ENCODE results near the gene DEF6.

The DEF6 gene

GRCh38 chr6:35297601-35298481, at the start of gene DEF6:
Gene DEF6, plus strand, starts transcription at chr6:35297818. Its CDS starts 39 bp downstream, at chr6:35297857.
- DNase-seq (ENCODE audit: low spot score) = peak; percentile 84

GRCh38 chr6:35248300-35248699, 49.3 kb upstream of the DEF6 start:
- no peak for DNase-seq (ENCODE audit: low spot score)

- no peak for DNase-seq (ENCODE audit: low spot score)
These were observed 48.7 kb upstream of the DEF6 start for GRCh38 chr6:35248965-35249364.

GRCh38 chr6:35251949-35252348, 45.7 kb upstream of the DEF6 start:
- DNase-seq (ENCODE audit: low spot score) = no peak

- DNase-seq (ENCODE audit: low spot score) = no peak
These were observed 44.4 kb upstream of the DEF6 start for GRCh38 chr6:35253249-35253648.

- no peak for DNase-seq (ENCODE audit: low spot score)
These were observed 39.3 kb upstream of the DEF6 start for GRCh38 chr6:35258336-35258735.

- peak; percentile 28 for DNase-seq (ENCODE audit: low spot score)
These were observed 38.8 kb upstream of the DEF6 start for GRCh38 chr6:35258858-35259193.

- DNase-seq (ENCODE audit: low spot score) = peak; percentile 84
These were observed 38.2 kb upstream of the DEF6 start, which contains the start of gene ZNF76 for GRCh38 chr6:35259194-35259947. Gene ZNF76, plus strand, starts transcription at chr6:35259735. Its CDS starts 21,417 bp downstream, at chr6:35281152.

- DNase-seq (ENCODE audit: low spot score) = peak; percentile 69
These were observed 37.5 kb upstream of the DEF6 start for GRCh38 chr6:35259948-35260590.

GRCh38 chr6:35260591-35261570, 36.7 kb upstream of the DEF6 start:
- no peak for DNase-seq (ENCODE audit: low spot score)

GRCh38 chr6:35262596-35262995, 35.0 kb upstream of the DEF6 start:
- no peak for DNase-seq (ENCODE audit: low spot score)

GRCh38 chr6:35264550-35265274, 32.9 kb upstream of the DEF6 start:
- DNase-seq (ENCODE audit: low spot score) = no peak

GRCh38 chr6:35265523-35265922, 32.1 kb upstream of the DEF6 start:
- no peak for DNase-seq (ENCODE audit: low spot score)

- DNase-seq (ENCODE audit: low spot score) = no peak
These were observed 30.2 kb upstream of the DEF6 start for GRCh38 chr6:35267446-35267845.

GRCh38 chr6:35267897-35268296, 29.7 kb upstream of the DEF6 start:
- DNase-seq (ENCODE audit: low spot score) = no peak

GRCh38 chr6:35272005-35272404, 25.6 kb upstream of the DEF6 start:
- DNase-seq (ENCODE audit: low spot score) = no peak

- DNase-seq (ENCODE audit: low spot score) = no peak
These were observed 23.6 kb upstream of the DEF6 start for GRCh38 chr6:35273822-35274559.

- DNase-seq (ENCODE audit: low spot score) = no peak
These were observed 21.8 kb upstream of the DEF6 start for GRCh38 chr6:35275744-35276260.

- no peak for DNase-seq (ENCODE audit: low spot score)
These were observed 18.9 kb upstream of the DEF6 start for GRCh38 chr6:35278708-35279107.

- no peak for DNase-seq (ENCODE audit: low spot score)
These were observed 16.7 kb upstream of the DEF6 start for GRCh38 chr6:35280903-35281302.
